Left lung (tissue), 10 donors: ENCODE measurements around the gene OLIG2. TPM values are rescaled to one million over a fixed set of nuclear protein-coding genes. Genes with fewer than 3 reads are reported as not detected.
A peak's percentile ranks its signal among the peaks of the same experiment; 100 is the strongest.

Experiments used
- ATAC-seq: fragments of 200-7000 bp; cut with Tn5 transposase; one replicate; pipeline ENCODE4 v1.9.1; 2020; ENCODE audit warnings: moderate library complexity
- DNase-seq, 4 donors: peaks; one replicate each; pipeline ENCODE4 v3.0.0-alpha.2; 2013 to 2020
- H3K27ac ChIP-seq, 2 donors: fragments of 200-600 bp; sonication (generic) in 1 of 2; one replicate each; pipeline versions ENCODE4 v1.5.0 to v1.8.0; 2020 to 2021
- H3K27me3 ChIP-seq, 2 donors: fragments of 200-600 bp; sonication (generic) in 1 of 2; one replicate each; pipeline versions ENCODE4 v1.5.0 to v1.8.0; 2020 to 2021
- H3K36me3 ChIP-seq, 2 donors: fragments of 200-600 bp; sonication (generic) in 1 of 2; one replicate each; pipeline versions ENCODE4 v1.5.0 to v1.8.0; 2020 to 2021
- H3K4me1 ChIP-seq, 2 donors: fragments of 200-600 bp; one replicate each; pipeline ENCODE4 v1.8.0; 2021
- H3K4me3 ChIP-seq, 2 donors: fragments of 200-600 bp; sonication (generic) in 1 of 2; one replicate each; pipeline versions ENCODE4 v1.5.0 to v1.8.0; 2020 to 2021; ENCODE audit warnings: mild to moderate bottlenecking in 1 of 2
- H3K9me3 ChIP-seq, 2 donors: fragments of 200-600 bp; sonication (generic) in 1 of 2; one replicate each; pipeline versions ENCODE4 v1.5.0 to v1.8.0; 2020 to 2021
- CTCF ChIP-seq, 2 donors: fragments of 200-600 bp; sonication (generic) in 1 of 2; IDR thresholded peaks; one replicate each; pipeline versions ENCODE4 v1.5.0 to v1.8.0; 2021; ENCODE audit warnings: antibody characterized with exemption in 2 of 2
- intact Hi-C, 2 donors: fragments of 100-400 bp; cut with DNase I; formaldehyde crosslinking; loops; one replicate each; pipeline versions ENCODE4 v1.11.2 to v1.14.2; 2022
- polyA plus RNA-seq, 6 donors: library from polyadenylated mRNA; unstranded; fragments of 120-200 nt; gene quantifications; one replicate each; pipeline ENCODE4 v1.2.1, GENCODE V29; 2013; ENCODE audit not compliant: insufficient read length in 6 of 6
- total RNA-seq, 2 donors: library from RNA; stranded (reverse); fragmentation: NEBNext Ultra II Directional; extraction: Animal tissue kit (Norgen Biotek cat#: 25700); gene quantifications; one replicate each; pipeline ENCODE4 v1.2.1, GENCODE V29; 2021
- donor health status: DM: no; HTN: yes; CAD: no.
- donor health status: DM: no; HTN: no; CAD: no.

OLIG2 gene
- total and polyA plus RNA-seq, 8 donors = 0.23 to 0.47 TPM; not detected in 6

- Histone ChIP-seq H3K36me3 (no peaks in the 10 kb centered on the region), H3K27ac (no peak overlapping the region), H3K9me3 (no peaks in the 10 kb centered on the region), H3K27me3 (peaks cover 99 to 100% of the 10 kb centered on the region in 2 donors), H3K4me3 (no peak overlapping the region), H3K4me1 (peaks cover 4 to 72% of the 10 kb centered on the region in 2 donors)
- TF ChIP-seq CTCF (IDR thresholded peaks at IDR 0.05) = no peak
- DNase-seq (no peak), ATAC-seq (no peak)
- intact Hi-C loops = no loop called here
Observed at GRCh38 chr21:33022489-33022827, 3.3 kb upstream of the OLIG2 start.

GRCh38 chr21:33022828-33023573 is 2.7 kb upstream of the OLIG2 start:
- no peaks in the 10 kb centered on the region for H3K9me3 ChIP-seq
- no peak for TF ChIP-seq CTCF (IDR thresholded peaks at IDR 0.05)
- intact Hi-C loops = no loop called here
- ATAC-seq (no peak), DNase-seq (peak in 1 of 4 donors; percentile 83)
- H3K27me3 ChIP-seq = peaks cover 99 to 100% of the 10 kb centered on the region in 2 donors
- H3K4me1 ChIP-seq = peaks cover 4 to 77% of the 10 kb centered on the region in 2 donors
- H3K27ac ChIP-seq = no peak overlapping the region
- H3K4me3 ChIP-seq = peak overlapping the region in 1 of 2 donors; percentile 13
- H3K36me3 ChIP-seq = no peaks in the 10 kb centered on the region

GRCh38 chr21:33023574-33024200 is 2.0 kb upstream of the OLIG2 start:
- Histone ChIP-seq H3K4me3 (peak overlapping the region in 1 of 2 donors; percentile 13), H3K9me3 (no peaks in the 10 kb centered on the region), H3K27ac (no peak overlapping the region), H3K27me3 (peaks cover 99 to 100% of the 10 kb centered on the region in 2 donors), H3K36me3 (no peaks in the 10 kb centered on the region), H3K4me1 (peaks cover 4 to 84% of the 10 kb centered on the region in 2 donors)
- ATAC-seq (no peak), DNase-seq (peak in 1 of 4 donors; percentile 84)
- no peak for TF ChIP-seq CTCF (IDR thresholded peaks at IDR 0.05)
- intact Hi-C loops = no loop called here

DNA sequence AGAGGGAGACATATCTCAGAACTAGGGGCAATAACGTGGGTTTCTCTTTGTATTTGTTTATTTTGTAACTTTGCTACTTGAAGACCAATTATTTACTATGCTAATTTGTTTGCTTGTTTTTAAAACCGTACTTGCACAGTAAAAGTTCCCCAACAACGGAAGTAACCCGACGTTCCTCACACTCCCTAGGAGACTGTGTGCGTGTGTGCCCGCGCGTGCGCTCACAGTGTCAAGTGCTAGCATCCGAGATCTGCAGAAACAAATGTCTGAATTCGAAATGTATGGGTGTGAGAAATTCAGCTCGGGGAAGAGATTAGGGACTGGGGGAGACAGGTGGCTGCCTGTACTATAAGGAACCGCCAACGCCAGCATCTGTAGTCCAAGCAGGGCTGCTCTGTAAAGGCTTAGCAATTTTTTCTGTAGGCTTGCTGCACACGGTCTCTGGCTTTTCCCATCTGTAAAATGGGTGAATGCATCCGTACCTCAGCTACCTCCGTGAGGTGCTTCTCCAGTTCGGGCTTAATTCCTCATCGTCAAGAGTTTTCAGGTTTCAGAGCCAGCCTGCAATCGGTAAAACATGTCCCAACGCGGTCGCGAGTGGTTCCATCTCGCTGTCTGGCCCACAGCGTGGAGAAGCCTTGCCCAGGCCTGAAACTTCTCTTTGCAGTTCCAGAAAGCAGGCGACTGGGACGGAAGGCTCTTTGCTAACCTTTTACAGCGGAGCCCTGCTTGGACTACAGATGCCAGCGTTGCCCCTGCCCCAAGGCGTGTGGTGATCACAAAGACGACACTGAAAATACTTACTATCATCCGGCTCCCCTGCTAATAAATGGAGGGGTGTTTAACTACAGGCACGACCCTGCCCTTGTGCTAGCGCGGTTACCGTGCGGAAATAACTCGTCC is 1.3 kb upstream of the OLIG2 start:
- no peak for TF ChIP-seq CTCF (IDR thresholded peaks at IDR 0.05)
- peaks cover 4 to 87% of the 10 kb centered on the region in 2 donors for H3K4me1 ChIP-seq
- intact Hi-C loops = no loop called here

More for the DNA sequence above, 1.3 kb upstream of the OLIG2 start:
- peak overlapping the region in 1 of 2 donors; percentile 13 for H3K4me3 ChIP-seq
- no peaks in the 10 kb centered on the region for H3K36me3 ChIP-seq
- H3K9me3 ChIP-seq = no peaks in the 10 kb centered on the region
- no peak overlapping the region for H3K27ac ChIP-seq
- DNase-seq = peak in 1 of 4 donors; percentile 81
- peaks cover 99 to 100% of the 10 kb centered on the region in 2 donors for H3K27me3 ChIP-seq
- ATAC-seq = no peak
